VCaP (cell line): ENCODE measurements around the gene LBX1.

Source experiments
- H3K27ac ChIP-seq: fragments of 450-650 bp; 2 replicates; pipeline ENCODE4 v1.5.1; 2017
- CTCF ChIP-seq: fragments of 450-650 bp; conservative IDR thresholded peaks from 2 replicates; pipeline ENCODE4 v1.5.1; 2017; ENCODE audit warnings: mild to moderate bottlenecking, moderate library complexity

The LBX1 gene

DNA sequence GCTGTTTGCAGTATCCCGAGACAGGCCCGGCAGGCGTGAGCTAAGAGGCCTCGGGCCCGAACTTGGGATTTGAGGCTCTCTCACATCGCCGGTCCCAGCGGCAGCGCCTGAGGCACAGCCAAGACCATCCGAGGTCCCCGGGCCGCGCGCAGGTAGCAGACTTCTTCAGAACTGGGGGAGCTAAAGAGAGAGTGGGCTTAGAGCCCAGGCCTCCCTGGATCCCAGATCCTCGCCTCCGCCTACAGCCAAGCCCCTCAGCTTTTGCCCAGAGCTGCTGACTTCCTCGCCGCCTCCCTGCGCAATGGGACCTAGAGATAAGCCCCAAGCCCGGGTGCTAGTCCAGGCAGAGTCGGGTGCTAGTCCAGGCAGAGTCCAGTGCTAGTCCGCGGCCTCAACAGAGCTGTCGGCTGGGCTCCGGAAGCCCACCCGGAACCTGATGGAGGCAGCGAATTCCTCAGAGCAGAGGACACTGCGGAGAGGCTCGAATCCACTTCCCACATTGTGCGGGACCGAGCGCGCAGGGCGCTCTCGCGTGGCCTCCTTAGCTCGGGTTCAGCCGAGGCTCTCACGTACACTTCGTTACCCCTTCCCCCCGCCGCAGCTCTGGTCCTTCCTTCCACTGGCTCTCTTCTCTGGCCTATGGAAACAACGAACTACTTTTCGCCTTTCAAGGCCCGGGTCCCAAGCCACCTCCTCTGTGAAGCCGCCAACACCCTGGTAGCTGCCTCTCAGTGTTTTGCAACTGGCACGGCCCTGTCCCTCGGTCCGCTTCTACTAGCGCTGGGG is 5.8 kb downstream of the LBX1 start:
- TF ChIP-seq CTCF: no peak

GRCh38 chr10:101222683-101223273 is 6.5 kb downstream of the LBX1 start:
- no peak for TF ChIP-seq CTCF

More for the DNA sequence above, 5.8 kb downstream of the LBX1 start:
- H3K27ac ChIP-seq: no peak overlapping the region

GRCh38 chr10:101221963-101222531 is 7.2 kb downstream of the LBX1 start:
- no peak overlapping the region for H3K27ac ChIP-seq
- no peak for TF ChIP-seq CTCF

More at GRCh38 chr10:101222683-101223273, 6.5 kb downstream of the LBX1 start:
- H3K27ac ChIP-seq: no peak overlapping the region

DNA sequence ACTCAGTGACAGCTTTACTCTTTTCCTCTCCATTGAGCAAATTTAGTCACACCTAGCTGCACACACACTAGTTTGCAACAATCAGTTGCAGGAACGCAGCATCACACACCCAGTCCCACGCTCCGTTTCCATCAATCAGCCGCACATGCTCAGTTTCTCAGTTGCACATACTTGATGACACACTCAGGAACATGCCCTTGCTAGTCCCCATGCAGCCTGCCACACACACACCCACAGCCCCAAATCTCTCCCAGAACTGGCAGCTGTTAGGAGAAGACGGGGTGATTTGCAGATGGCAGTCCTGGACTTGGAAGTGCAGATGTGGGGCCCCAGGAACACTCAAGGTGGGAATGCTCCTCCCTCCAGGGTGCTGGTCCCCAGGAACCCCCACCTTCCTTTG is 7.7 kb downstream of the LBX1 start:
- no peak for TF ChIP-seq CTCF
- no peak overlapping the region for H3K27ac ChIP-seq

GRCh38 chr10:101219946-101220451 is 9.3 kb downstream of the LBX1 start:
- no peak for TF ChIP-seq CTCF
- no peak overlapping the region for H3K27ac ChIP-seq

- no peak overlapping the region for H3K27ac ChIP-seq
- TF ChIP-seq CTCF: no peak
Observed at GRCh38 chr10:101219139-101219945, 9.9 kb downstream of the LBX1 start.
